HepG2 (cell line): ENCODE results near the gene RPS27L. TPM values are rescaled to one million over a fixed set of nuclear protein-coding genes. Genes with fewer than 3 reads are reported as not detected.

Source experiments
- HDAC1 ChIP-seq: sonication (generic); formaldehyde crosslinking; IDR thresholded peaks from 2 replicates; pipeline ENCODE4 v1.5.1; 2020; ENCODE audit warnings: mild to moderate bottlenecking, missing genetic modification reagents
- HOXA3 ChIP-seq: sonication (generic); formaldehyde crosslinking; IDR thresholded peaks from 2 replicates; pipeline ENCODE4 v1.5.0; 2020; ENCODE audit warnings: missing genetic modification reagents
- JUN ChIP-seq: sonication (generic); formaldehyde crosslinking; IDR thresholded peaks from 2 replicates; pipeline ENCODE4 v1.4.0; 2020; ENCODE audit warnings: mild to moderate bottlenecking, missing genetic modification reagents
- KDM6A ChIP-seq: IDR thresholded peaks from 2 replicates; pipeline ENCODE4 v1.6.1; 2016; ENCODE audit warnings: low read depth
- MAFK ChIP-seq, 2 experiments: IDR thresholded peaks in 1 of 2; conservative IDR thresholded peaks in 1 of 2; 2 replicates each; pipeline ENCODE4 v1.6.1; 2011; ENCODE audit warnings: improper control_type of control experiment in 2 of 2, low read length in 2 of 2
- NR1H2 ChIP-seq: sonication (generic); formaldehyde crosslinking; IDR thresholded peaks from 2 replicates; pipeline ENCODE4 v1.8.1; 2022; ENCODE audit warnings: low read depth, missing genetic modification reagents, borderline replicate concordance
- NR2F6 ChIP-seq, 2 experiments: IDR thresholded peaks; 2 replicates each; pipeline ENCODE4 v1.6.1; 2016; ENCODE audit warnings: antibody characterized with exemption in 1 of 2, mild to moderate bottlenecking in 1 of 2
- SCMH1 ChIP-seq: sonication (generic); formaldehyde crosslinking; IDR thresholded peaks from 2 replicates; pipeline ENCODE4 v1.9.0; 2021; ENCODE audit warnings: missing genetic modification reagents, mild to moderate bottlenecking, borderline replicate concordance
- TARDBP ChIP-seq: sonication (generic); formaldehyde crosslinking; IDR thresholded peaks from 2 replicates; pipeline ENCODE4 v1.8.0; 2022; ENCODE audit warnings: mild to moderate bottlenecking, missing genetic modification reagents
- ZFX ChIP-seq: sonication (generic); formaldehyde crosslinking; IDR thresholded peaks from 2 replicates; pipeline ENCODE4 v1.4.0; 2020; ENCODE audit warnings: mild to moderate bottlenecking, low read depth, missing genetic modification reagents, moderate library complexity
- ZNF546 ChIP-seq: sonication (generic); formaldehyde crosslinking; conservative IDR thresholded peaks from 2 replicates; pipeline ENCODE4 v1.8.1; 2023; ENCODE audit warnings: mild to moderate bottlenecking, missing genetic modification reagents
- ZNF674 ChIP-seq: sonication (generic); formaldehyde crosslinking; IDR thresholded peaks from 2 replicates; pipeline ENCODE4 v1.5.0; 2020; ENCODE audit warnings: low read depth, mild to moderate bottlenecking, missing genetic modification reagents
- ZNF878 ChIP-seq: sonication (generic); formaldehyde crosslinking; IDR thresholded peaks from 2 replicates; pipeline ENCODE4 v1.8.1; 2023; ENCODE audit warnings: mild to moderate bottlenecking, missing genetic modification reagents, moderate library complexity
- polyA plus RNA-seq, 8 experiments: library from polyadenylated mRNA; depleted of rRNA in 3 of 8; stranded (reverse) in 7 of 8; unstranded in 1 of 8; fragments of >200 nt; fragmentation: Illumina TruSeq in 4 of 8; extraction: Trizol in 4 of 8; gene quantifications; 2 replicates each; pipeline versions ENCODE4 v1.2.1 to v1.2.3, GENCODE V29; 2011 to 2016; ENCODE audit warnings: low read depth in 4 of 8, missing spikeins in 1 of 8, mixed read lengths in 1 of 8; ENCODE audit not compliant: insufficient read depth in 1 of 8
- total RNA-seq, 5 experiments: library from RNA; depleted of rRNA; stranded (reverse); fragments of >200 nt; fragmentation: Illumina TruSeq; extraction: Trizol; gene quantifications; 2 replicates each; pipeline ENCODE4 v1.2.3, GENCODE V29; 2016; ENCODE audit warnings: low read depth in 1 of 5
- TF ChIP-seq, protein P1 (sequence below): sonication (generic); formaldehyde crosslinking; IDR thresholded peaks from 2 replicates; pipeline ENCODE4 v1.5.0; 2020; ENCODE audit warnings: mild to moderate bottlenecking, missing genetic modification reagents
- TF ChIP-seq, protein P2 (sequence below): sonication (generic); formaldehyde crosslinking; IDR thresholded peaks from 2 replicates; pipeline ENCODE4 v1.8.0; 2022; ENCODE audit warnings: mild to moderate bottlenecking, missing genetic modification reagents
- TF ChIP-seq, protein P3 (sequence below): sonication (generic); formaldehyde crosslinking; IDR thresholded peaks from 2 replicates; pipeline ENCODE4 v1.4.0; 2020; ENCODE audit warnings: low read depth, missing genetic modification reagents
- TF ChIP-seq, protein P4 (sequence below): sonication (generic); formaldehyde crosslinking; IDR thresholded peaks from 2 replicates; pipeline ENCODE4 v1.5.0; 2020; ENCODE audit warnings: missing genetic modification reagents

Gene RPS27L
- total and polyA plus RNA-seq, 2 of the 13 experiments (the other 11 are each of a cell fraction or from before 2014, with no cell fraction given), result 231 to 433 TPM

DNA sequence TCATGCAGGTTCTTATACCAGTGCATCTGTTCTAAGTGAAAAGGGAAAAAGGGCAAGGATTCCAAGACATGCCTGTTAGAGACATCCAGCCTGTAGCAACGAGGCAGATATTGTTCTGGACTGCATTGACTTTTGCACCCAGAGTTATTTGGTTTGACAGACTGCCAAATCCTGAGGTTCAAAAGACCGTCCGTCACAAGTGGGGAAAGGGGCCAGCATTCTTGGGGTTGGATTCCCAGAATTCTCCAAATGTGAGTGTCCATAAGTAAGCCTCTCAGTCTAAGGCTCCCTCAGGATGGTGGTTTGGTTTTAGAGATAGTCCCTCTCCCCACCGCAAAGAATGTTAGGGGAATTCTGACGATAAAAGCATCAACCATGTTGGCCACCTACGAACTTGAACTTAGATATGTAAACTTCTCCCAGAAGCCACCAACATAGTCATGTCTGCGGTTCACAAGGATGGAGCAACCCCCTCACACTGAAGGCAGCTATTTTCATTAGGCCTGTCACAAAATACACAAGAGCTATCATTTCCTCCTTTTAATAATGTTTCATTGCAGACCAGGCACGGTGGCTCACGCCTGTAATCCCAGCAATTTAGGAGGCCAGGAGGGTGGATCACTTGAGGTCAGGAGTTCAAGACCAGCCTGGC is 49.3 kb downstream of the RPS27L start (continued):
- TF ChIP-seq ZNF546 (CRISPR knock-in tag) (no peak), HOXA3 (CRISPR knock-in tag) (peak; percentile 49; the same call in 1 of the 2 replicates), NR2F6 (IDR thresholded peaks at IDR 0.05) (peak; percentile 76; the same call in 1 of the 2 replicates), NR2F6 (CRISPR knock-in tag; IDR thresholded peaks at IDR 0.05) (peak; percentile 65), ZFX (CRISPR knock-in tag) (0 out of 2 replicates have a peak, but pooled peaks have one; percentile 42), SCMH1 (CRISPR knock-in tag) (no peak), ZNF878 (CRISPR knock-in tag) (0 out of 2 replicates have a peak, but pooled peaks have one; percentile 50), JUN (peak; percentile 66; the same call in 1 of the 2 replicates), KDM6A (CRISPR knock-in tag) (peak; percentile 77), ZNF674 (CRISPR knock-in tag) (no peak), MAFK (conservative IDR thresholded peaks at IDR 0.05 in 1 of 2, IDR thresholded peaks at IDR 0.05 in 1 of 2; ENCODE audit: low read length in 2 of 2) (no peak), TARDBP (CRISPR knock-in tag) (0 out of 2 replicates have a peak, but pooled peaks have one; percentile 61), HDAC1 (CRISPR knock-in tag) (peak; percentile 68), NR1H2 (CRISPR knock-in tag) (no peak)
- TF ChIP-seq, protein P1, sequence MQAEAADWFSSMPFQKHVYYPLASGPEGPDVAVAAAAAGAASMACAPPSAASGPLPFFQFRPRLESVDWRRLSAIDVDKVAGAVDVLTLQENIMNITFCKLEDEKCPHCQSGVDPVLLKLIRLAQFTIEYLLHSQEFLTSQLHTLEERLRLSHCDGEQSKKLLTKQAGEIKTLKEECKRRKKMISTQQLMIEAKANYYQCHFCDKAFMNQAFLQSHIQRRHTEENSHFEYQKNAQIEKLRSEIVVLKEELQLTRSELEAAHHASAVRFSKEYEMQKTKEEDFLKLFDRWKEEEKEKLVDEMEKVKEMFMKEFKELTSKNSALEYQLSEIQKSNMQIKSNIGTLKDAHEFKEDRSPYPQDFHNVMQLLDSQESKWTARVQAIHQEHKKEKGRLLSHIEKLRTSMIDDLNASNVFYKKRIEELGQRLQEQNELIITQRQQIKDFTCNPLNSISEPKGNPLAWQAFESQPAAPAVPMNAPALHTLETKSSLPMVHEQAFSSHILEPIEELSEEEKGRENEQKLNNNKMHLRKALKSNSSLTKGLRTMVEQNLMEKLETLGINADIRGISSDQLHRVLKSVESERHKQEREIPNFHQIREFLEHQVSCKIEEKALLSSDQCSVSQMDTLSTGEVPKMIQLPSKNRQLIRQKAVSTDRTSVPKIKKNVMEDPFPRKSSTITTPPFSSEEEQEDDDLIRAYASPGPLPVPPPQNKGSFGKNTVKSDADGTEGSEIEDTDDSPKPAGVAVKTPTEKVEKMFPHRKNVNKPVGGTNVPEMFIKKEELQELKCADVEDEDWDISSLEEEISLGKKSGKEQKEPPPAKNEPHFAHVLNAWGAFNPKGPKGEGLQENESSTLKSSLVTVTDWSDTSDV (CRISPR knock-in tag), result no peak
- TF ChIP-seq, protein P2, sequence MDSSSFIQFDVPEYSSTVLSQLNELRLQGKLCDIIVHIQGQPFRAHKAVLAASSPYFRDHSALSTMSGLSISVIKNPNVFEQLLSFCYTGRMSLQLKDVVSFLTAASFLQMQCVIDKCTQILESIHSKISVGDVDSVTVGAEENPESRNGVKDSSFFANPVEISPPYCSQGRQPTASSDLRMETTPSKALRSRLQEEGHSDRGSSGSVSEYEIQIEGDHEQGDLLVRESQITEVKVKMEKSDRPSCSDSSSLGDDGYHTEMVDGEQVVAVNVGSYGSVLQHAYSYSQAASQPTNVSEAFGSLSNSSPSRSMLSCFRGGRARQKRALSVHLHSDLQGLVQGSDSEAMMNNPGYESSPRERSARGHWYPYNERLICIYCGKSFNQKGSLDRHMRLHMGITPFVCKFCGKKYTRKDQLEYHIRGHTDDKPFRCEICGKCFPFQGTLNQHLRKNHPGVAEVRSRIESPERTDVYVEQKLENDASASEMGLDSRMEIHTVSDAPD (CRISPR knock-in tag), result peak; percentile 84; the same call in 1 of the 2 replicates
- TF ChIP-seq, protein P3, sequence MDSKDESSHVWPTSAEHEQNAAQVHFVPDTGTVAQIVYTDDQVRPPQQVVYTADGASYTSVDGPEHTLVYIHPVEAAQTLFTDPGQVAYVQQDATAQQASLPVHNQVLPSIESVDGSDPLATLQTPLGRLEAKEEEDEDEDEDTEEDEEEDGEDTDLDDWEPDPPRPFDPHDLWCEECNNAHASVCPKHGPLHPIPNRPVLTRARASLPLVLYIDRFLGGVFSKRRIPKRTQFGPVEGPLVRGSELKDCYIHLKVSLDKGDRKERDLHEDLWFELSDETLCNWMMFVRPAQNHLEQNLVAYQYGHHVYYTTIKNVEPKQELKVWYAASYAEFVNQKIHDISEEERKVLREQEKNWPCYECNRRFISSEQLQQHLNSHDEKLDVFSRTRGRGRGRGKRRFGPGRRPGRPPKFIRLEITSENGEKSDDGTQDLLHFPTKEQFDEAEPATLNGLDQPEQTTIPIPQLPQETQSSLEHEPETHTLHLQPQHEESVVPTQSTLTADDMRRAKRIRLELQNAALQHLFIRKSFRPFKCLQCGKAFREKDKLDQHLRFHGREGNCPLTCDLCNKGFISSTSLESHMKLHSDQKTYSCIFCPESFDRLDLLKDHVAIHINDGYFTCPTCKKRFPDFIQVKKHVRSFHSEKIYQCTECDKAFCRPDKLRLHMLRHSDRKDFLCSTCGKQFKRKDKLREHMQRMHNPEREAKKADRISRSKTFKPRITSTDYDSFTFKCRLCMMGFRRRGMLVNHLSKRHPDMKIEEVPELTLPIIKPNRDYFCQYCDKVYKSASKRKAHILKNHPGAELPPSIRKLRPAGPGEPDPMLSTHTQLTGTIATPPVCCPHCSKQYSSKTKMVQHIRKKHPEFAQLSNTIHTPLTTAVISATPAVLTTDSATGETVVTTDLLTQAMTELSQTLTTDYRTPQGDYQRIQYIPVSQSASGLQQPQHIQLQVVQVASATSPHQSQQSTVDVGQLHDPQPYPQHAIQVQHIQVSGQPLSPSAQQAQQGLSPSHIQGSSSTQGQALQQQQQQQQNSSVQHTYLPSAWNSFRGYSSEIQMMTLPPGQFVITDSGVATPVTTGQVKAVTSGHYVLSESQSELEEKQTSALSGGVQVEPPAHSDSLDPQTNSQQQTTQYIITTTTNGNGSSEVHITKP, result peak; percentile 48; the same call in 1 of the 2 replicates
- TF ChIP-seq, protein P4, sequence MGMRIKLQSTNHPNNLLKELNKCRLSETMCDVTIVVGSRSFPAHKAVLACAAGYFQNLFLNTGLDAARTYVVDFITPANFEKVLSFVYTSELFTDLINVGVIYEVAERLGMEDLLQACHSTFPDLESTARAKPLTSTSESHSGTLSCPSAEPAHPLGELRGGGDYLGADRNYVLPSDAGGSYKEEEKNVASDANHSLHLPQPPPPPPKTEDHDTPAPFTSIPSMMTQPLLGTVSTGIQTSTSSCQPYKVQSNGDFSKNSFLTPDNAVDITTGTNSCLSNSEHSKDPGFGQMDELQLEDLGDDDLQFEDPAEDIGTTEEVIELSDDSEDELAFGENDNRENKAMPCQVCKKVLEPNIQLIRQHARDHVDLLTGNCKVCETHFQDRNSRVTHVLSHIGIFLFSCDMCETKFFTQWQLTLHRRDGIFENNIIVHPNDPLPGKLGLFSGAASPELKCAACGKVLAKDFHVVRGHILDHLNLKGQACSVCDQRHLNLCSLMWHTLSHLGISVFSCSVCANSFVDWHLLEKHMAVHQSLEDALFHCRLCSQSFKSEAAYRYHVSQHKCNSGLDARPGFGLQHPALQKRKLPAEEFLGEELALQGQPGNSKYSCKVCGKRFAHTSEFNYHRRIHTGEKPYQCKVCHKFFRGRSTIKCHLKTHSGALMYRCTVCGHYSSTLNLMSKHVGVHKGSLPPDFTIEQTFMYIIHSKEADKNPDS (CRISPR knock-in tag), result no peak
